Uterus (tissue), 4 donors: ENCODE results near the gene YTHDF1. TPM values are rescaled to one million over a fixed set of nuclear protein-coding genes. Genes with fewer than 3 reads are reported as not detected.

ENCODE experiments used
- DNase-seq, 2 donors: peaks; one replicate each; pipeline ENCODE4 v3.0.0-alpha.2; 2019 to 2020
- H3K27ac ChIP-seq, 2 donors: fragments of 200-600 bp; sonication (generic); 1 replicate in 1 of 2; 2 replicates in 1 of 2; pipeline ENCODE4 v1.5.1; 2016 to 2018
- H3K27me3 ChIP-seq, 2 donors: fragments of 200-600 bp; sonication (generic); one replicate each; pipeline ENCODE4 v1.5.1; 2018 to 2019; ENCODE audit warnings: control low read depth in 1 of 2
- H3K36me3 ChIP-seq, 2 donors: fragments of 200-600 bp; sonication (generic); one replicate each; pipeline ENCODE4 v1.5.1; 2019; ENCODE audit warnings: control low read depth in 1 of 2
- H3K4me1 ChIP-seq, 2 donors: fragments of 200-600 bp; sonication (generic); one replicate each; pipeline ENCODE4 v1.5.1; 2018 to 2019; ENCODE audit warnings: control low read depth in 1 of 2
- H3K4me3 ChIP-seq, 2 donors: fragments of 200-600 bp; sonication (generic); 1 replicate in 1 of 2; 2 replicates in 1 of 2; pipeline ENCODE4 v1.5.1; 2018 to 2019; ENCODE audit warnings: mild to moderate bottlenecking in 1 of 2
- H3K9me3 ChIP-seq, 2 donors: fragments of 200-600 bp; sonication (generic); one replicate each; pipeline ENCODE4 v1.5.1; 2019; ENCODE audit warnings: control low read depth in 1 of 2
- CTCF ChIP-seq, 4 experiments: fragments of 200-600 bp in 2 of 4; fragments of 450-650 bp in 2 of 4; sonication (generic) in 2 of 4; IDR thresholded peaks; one replicate each; pipeline ENCODE4 v1.5.1; 2016 to 2019; ENCODE audit warnings: antibody characterized with exemption in 4 of 4, mild to moderate bottlenecking in 2 of 4, moderate library complexity in 1 of 4
- POLR2A ChIP-seq, 2 donors: fragments of 450-650 bp; IDR thresholded peaks; one replicate each; pipeline ENCODE4 v1.6.1; 2016; ENCODE audit warnings: antibody characterized with exemption in 2 of 2, mild to moderate bottlenecking in 1 of 2, moderate library complexity in 1 of 2
- intact Hi-C: fragments of 100-400 bp; cut with DNase I; formaldehyde crosslinking; loops from one replicate; pipeline ENCODE4 v1.15.1; 2023; ENCODE audit warnings: low total_unique reads
- total RNA-seq, 4 donors: library from RNA; depleted of rRNA in 3 of 4; stranded (reverse); fragments of >200 nt in 3 of 4; gene quantifications; one replicate each; pipeline versions ENCODE4 v1.1.0 to v1.2.4, GENCODE V29; 2014 to 2023
- donor health status: DM: yes; HTN: yes; CAD: no.

The YTHDF1 gene
- total RNA-seq, 4 donors from 2014 or later = 17.9 to 35.8 (median 25.8) TPM

GRCh38 chr20:63166193-63167020, 49.5 kb downstream of the YTHDF1 start:
- no peak overlapping the region for H3K27ac ChIP-seq
- H3K27me3 ChIP-seq = no peaks in the 10 kb centered on the region
- no peaks in the 10 kb centered on the region for H3K9me3 ChIP-seq
- TF ChIP-seq CTCF (IDR thresholded peaks at IDR 0.05) (no peak), POLR2A (IDR thresholded peaks at IDR 0.05) (no peak)
- intact Hi-C loops = no loop called here
- no peak for DNase-seq
- no peak overlapping the region for H3K4me3 ChIP-seq
- H3K36me3 ChIP-seq = no peaks in the 10 kb centered on the region
- no peaks in the 10 kb centered on the region for H3K4me1 ChIP-seq

- H3K36me3 ChIP-seq = no peaks in the 10 kb centered on the region
- no peaks in the 10 kb centered on the region for H3K27me3 ChIP-seq
- DNase-seq = no peak
- no peak overlapping the region for H3K4me3 ChIP-seq
- TF ChIP-seq CTCF (IDR thresholded peaks at IDR 0.05) (no peak), POLR2A (IDR thresholded peaks at IDR 0.05) (no peak)
- no peaks in the 10 kb centered on the region for H3K9me3 ChIP-seq
- intact Hi-C loops = no loop called here
- H3K27ac ChIP-seq = no peak overlapping the region
- no peaks in the 10 kb centered on the region for H3K4me1 ChIP-seq
Measured at GRCh38 chr20:63165356-63166192, 50.4 kb downstream of the YTHDF1 start.

- Histone ChIP-seq H3K27me3 (no peaks in the 10 kb centered on the region), H3K36me3 (no peaks in the 10 kb centered on the region)
Measured at GRCh38 chr20:63164484-63165355, 51.2 kb downstream of the YTHDF1 start.

More at GRCh38 chr20:63164484-63165355, 51.2 kb downstream of the YTHDF1 start:
- intact Hi-C loops = no loop called here
- Histone ChIP-seq H3K27ac (no peak overlapping the region), H3K4me3 (no peak overlapping the region), H3K9me3 (no peaks in the 10 kb centered on the region), H3K4me1 (no peaks in the 10 kb centered on the region)
- TF ChIP-seq CTCF (IDR thresholded peaks at IDR 0.05) = no peak
- TF ChIP-seq POLR2A (IDR thresholded peaks at IDR 0.05) = no peak
- DNase-seq = no peak
